K562 (cell line): ENCODE results near the gene SLC38A7. TPM values are rescaled to one million over a fixed set of nuclear protein-coding genes. Genes with fewer than 3 reads are reported as not detected.

ENCODE experiments used
- ATF1 ChIP-seq, 2 experiments: fragments of 450-650 bp in 1 of 2; IDR thresholded peaks; 2 replicates each; pipeline ENCODE4 v1.6.1; 2016; ENCODE audit warnings: missing compliant biosample characterization in 1 of 2, missing genetic modification characterization in 1 of 2
- CBFB ChIP-seq: sonication (generic); formaldehyde crosslinking; IDR thresholded peaks from 2 replicates; pipeline ENCODE4 v1.4.0; 2020; ENCODE audit warnings: mild to moderate bottlenecking, missing genetic modification reagents
- ESRRA ChIP-seq: fragments of 450-650 bp; IDR thresholded peaks from 2 replicates; pipeline ENCODE4 v1.6.1; 2014; ENCODE audit warnings: low read depth, mild to moderate bottlenecking, moderate library complexity, borderline replicate concordance
- GATA2 ChIP-seq: sonication (generic); formaldehyde crosslinking; IDR thresholded peaks from 2 replicates; pipeline ENCODE4 v1.4.0; 2020; ENCODE audit warnings: mild to moderate bottlenecking, missing genetic modification reagents
- SAFB2 ChIP-seq: fragments of 200-400 bp; formaldehyde crosslinking; IDR thresholded peaks from 2 replicates; pipeline ENCODE4 v1.6.1; 2018; ENCODE audit warnings: borderline replicate concordance, low read length, low read depth, moderate library complexity; ENCODE audit not compliant: severe bottlenecking
- SMAD4 ChIP-seq: fragments of 250-450 bp; sonication (Bioruptor Pico); conservative IDR thresholded peaks from 2 replicates; pipeline ENCODE4 v1.8.0; 2021; ENCODE audit warnings: inconsistent platforms, mild to moderate bottlenecking, moderate library complexity
- ZBTB17 ChIP-seq: fragments of 450-650 bp; formaldehyde crosslinking; IDR thresholded peaks from 2 replicates; pipeline ENCODE4 v1.4.0; 2020; ENCODE audit warnings: mild to moderate bottlenecking
- polyA plus RNA-seq, 8 experiments: library from polyadenylated mRNA; depleted of rRNA in 4 of 8; stranded (reverse) in 5 of 8; unstranded in 3 of 8; fragments of >200 nt; fragmentation: Nextera tagmentation in 2 of 8; fragmentation: Illumina TruSeq in 1 of 8; extraction: Ambion mirVana in 2 of 8; extraction: Trizol in 1 of 8; gene quantifications; 2 replicates each; pipeline versions ENCODE4 v1.2.1 to v1.2.3, GENCODE V29; 2011 to 2014; ENCODE audit warnings: inconsistent platforms in 1 of 8, missing spikeins in 1 of 8
- total RNA-seq, 7 experiments: library from RNA; depleted of rRNA in 6 of 7; stranded (reverse); fragments of >200 nt in 6 of 7; fragmentation: Illumina TruSeq in 2 of 7; extraction: Trizol in 2 of 7; gene quantifications; 2 replicates each; pipeline versions ENCODE4 v1.2.1 to v1.2.3, GENCODE V29; 2011 to 2021; ENCODE audit warnings: low replicate concordance in 1 of 7
- TF ChIP-seq, protein P1 (sequence below): fragments of 250-450 bp; sonication (Bioruptor Pico); IDR thresholded peaks from 2 replicates; pipeline ENCODE4 v1.8.0; 2022; ENCODE audit warnings: inconsistent platforms
- TF ChIP-seq, protein P2 (sequence below): fragments of 450-650 bp; IDR thresholded peaks from 2 replicates; pipeline ENCODE4 v1.6.1; 2016; ENCODE audit warnings: borderline replicate concordance
- TF ChIP-seq, protein P3 (sequence below): fragments of 450-650 bp; formaldehyde crosslinking; IDR thresholded peaks from 2 replicates; pipeline ENCODE4 v1.4.0; 2020; ENCODE audit warnings: mild to moderate bottlenecking
- TF ChIP-seq, protein P4 (sequence below): fragments of 250-450 bp; sonication (Bioruptor Pico); IDR thresholded peaks from 2 replicates; pipeline ENCODE4 v1.5.0; 2020; ENCODE audit warnings: mild to moderate bottlenecking
- TF ChIP-seq, protein P5 (sequence below): fragments of 450-650 bp; IDR thresholded peaks from 2 replicates; pipeline ENCODE4 v1.6.1; 2017; ENCODE audit warnings: antibody characterized with exemption, mild to moderate bottlenecking

SLC38A7 gene
- total and polyA plus RNA-seq, 9 of the 15 experiments (the other 6 are each of a cell fraction or from before 2014, with no cell fraction given): 2.7 to 12.2 (median 6.5) TPM

DNA sequence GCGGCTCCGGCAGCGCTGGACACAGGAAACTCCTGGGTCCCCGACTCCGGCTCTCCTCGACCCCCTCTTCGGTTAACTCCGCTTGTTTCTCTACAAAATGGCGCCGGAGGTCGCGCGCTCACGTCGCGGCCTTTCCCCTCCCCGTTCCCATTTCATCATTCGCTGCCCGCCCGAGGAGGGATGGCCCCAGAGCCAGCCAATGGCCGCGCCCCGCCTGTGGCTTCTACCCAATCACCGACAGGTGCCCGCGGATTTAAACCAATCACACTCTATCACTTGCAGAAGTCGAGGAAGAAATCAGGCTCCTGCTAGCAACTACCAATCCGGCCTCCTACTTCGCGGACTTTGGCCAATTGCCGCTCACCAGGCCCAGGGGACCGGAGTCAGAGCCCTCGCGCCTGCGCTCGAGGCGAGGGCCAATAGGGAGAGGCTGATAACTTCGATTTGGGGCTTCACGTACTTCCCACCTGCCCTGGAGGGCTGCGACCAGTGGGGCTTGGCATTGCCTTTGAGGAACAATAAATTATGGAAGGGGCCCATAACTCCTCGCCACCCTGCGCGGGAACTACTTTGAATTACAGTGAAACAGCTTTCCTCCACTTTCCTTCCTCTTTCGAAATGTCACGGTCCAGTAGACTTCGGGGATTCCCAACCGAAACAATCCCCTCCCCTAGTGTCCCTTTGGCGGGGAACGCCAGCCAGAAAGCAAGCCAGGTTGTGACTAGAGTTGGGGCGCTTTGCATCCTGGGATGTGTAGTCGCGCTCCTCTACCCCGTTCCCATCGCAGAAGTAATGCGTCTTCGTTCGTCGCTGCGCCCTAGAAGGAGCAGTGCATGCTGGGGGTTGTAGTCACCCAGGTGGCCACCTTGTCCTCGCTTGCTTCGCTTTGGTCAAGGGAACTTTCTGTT, 54.6 kb downstream of the SLC38A7 start, which contains the start of gene CNOT1 (continued):
- TF ChIP-seq SMAD4 (CRISPR knock-in tag) (peak; percentile 78), CBFB (no peak), ATF1 (CRISPR knock-in tag; IDR thresholded peaks at IDR 0.05) (peak; percentile 81), ATF1 (tag; IDR thresholded peaks at IDR 0.05) (peak; percentile 98), GATA2 (no peak), ZBTB17 (CRISPR knock-in tag) (peak; percentile 99), SAFB2 (no peak), ESRRA (no peak; the same call in 1 of the 2 replicates)
- TF ChIP-seq, protein P1, sequence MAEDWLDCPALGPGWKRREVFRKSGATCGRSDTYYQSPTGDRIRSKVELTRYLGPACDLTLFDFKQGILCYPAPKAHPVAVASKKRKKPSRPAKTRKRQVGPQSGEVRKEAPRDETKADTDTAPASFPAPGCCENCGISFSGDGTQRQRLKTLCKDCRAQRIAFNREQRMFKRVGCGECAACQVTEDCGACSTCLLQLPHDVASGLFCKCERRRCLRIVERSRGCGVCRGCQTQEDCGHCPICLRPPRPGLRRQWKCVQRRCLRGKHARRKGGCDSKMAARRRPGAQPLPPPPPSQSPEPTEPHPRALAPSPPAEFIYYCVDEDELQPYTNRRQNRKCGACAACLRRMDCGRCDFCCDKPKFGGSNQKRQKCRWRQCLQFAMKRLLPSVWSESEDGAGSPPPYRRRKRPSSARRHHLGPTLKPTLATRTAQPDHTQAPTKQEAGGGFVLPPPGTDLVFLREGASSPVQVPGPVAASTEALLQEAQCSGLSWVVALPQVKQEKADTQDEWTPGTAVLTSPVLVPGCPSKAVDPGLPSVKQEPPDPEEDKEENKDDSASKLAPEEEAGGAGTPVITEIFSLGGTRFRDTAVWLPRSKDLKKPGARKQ: no peak
- TF ChIP-seq, protein P2, sequence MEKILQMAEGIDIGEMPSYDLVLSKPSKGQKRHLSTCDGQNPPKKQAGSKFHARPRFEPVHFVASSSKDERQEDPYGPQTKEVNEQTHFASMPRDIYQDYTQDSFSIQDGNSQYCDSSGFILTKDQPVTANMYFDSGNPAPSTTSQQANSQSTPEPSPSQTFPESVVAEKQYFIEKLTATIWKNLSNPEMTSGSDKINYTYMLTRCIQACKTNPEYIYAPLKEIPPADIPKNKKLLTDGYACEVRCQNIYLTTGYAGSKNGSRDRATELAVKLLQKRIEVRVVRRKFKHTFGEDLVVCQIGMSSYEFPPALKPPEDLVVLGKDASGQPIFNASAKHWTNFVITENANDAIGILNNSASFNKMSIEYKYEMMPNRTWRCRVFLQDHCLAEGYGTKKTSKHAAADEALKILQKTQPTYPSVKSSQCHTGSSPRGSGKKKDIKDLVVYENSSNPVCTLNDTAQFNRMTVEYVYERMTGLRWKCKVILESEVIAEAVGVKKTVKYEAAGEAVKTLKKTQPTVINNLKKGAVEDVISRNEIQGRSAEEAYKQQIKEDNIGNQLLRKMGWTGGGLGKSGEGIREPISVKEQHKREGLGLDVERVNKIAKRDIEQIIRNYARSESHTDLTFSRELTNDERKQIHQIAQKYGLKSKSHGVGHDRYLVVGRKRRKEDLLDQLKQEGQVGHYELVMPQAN: no peak
- TF ChIP-seq, protein P3, sequence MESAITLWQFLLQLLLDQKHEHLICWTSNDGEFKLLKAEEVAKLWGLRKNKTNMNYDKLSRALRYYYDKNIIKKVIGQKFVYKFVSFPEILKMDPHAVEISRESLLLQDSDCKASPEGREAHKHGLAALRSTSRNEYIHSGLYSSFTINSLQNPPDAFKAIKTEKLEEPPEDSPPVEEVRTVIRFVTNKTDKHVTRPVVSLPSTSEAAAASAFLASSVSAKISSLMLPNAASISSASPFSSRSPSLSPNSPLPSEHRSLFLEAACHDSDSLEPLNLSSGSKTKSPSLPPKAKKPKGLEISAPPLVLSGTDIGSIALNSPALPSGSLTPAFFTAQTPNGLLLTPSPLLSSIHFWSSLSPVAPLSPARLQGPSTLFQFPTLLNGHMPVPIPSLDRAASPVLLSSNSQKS (CRISPR knock-in tag): no peak
- TF ChIP-seq, protein P4, sequence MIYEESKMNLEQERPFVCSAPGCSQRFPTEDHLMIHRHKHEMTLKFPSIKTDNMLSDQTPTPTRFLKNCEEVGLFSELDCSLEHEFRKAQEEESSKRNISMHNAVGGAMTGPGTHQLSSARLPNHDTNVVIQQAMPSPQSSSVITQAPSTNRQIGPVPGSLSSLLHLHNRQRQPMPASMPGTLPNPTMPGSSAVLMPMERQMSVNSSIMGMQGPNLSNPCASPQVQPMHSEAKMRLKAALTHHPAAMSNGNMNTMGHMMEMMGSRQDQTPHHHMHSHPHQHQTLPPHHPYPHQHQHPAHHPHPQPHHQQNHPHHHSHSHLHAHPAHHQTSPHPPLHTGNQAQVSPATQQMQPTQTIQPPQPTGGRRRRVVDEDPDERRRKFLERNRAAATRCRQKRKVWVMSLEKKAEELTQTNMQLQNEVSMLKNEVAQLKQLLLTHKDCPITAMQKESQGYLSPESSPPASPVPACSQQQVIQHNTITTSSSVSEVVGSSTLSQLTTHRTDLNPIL (CRISPR knock-in tag): no peak
- TF ChIP-seq, protein P5, sequence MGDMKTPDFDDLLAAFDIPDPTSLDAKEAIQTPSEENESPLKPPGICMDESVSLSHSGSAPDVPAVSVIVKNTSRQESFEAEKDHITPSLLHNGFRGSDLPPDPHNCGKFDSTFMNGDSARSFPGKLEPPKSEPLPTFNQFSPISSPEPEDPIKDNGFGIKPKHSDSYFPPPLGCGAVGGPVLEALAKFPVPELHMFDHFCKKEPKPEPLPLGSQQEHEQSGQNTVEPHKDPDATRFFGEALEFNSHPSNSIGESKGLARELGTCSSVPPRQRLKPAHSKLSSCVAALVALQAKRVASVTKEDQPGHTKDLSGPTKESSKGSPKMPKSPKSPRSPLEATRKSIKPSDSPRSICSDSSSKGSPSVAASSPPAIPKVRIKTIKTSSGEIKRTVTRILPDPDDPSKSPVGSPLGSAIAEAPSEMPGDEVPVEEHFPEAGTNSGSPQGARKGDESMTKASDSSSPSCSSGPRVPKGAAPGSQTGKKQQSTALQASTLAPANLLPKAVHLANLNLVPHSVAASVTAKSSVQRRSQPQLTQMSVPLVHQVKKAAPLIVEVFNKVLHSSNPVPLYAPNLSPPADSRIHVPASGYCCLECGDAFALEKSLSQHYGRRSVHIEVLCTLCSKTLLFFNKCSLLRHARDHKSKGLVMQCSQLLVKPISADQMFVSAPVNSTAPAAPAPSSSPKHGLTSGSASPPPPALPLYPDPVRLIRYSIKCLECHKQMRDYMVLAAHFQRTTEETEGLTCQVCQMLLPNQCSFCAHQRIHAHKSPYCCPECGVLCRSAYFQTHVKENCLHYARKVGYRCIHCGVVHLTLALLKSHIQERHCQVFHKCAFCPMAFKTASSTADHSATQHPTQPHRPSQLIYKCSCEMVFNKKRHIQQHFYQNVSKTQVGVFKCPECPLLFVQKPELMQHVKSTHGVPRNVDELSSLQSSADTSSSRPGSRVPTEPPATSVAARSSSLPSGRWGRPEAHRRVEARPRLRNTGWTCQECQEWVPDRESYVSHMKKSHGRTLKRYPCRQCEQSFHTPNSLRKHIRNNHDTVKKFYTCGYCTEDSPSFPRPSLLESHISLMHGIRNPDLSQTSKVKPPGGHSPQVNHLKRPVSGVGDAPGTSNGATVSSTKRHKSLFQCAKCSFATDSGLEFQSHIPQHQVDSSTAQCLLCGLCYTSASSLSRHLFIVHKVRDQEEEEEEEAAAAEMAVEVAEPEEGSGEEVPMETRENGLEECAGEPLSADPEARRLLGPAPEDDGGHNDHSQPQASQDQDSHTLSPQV: 0 out of 2 replicates have a peak, but pooled peaks have one; percentile 56
